B cell (primary cell): ENCODE results near the gene STEEP1. TPM values are rescaled to one million over a fixed set of nuclear protein-coding genes. Genes with fewer than 3 reads are reported as not detected.

Experiments used
- ATAC-seq: fragments of 200-7000 bp; cut with Tn5 transposase; one replicate; pipeline ENCODE4 v1.10.0; 2021; ENCODE audit warnings: low read depth, mild to moderate bottlenecking, moderate number of reproducible peaks, moderate library complexity
- CTCF ChIA-PET: fragments of 350-600 bp; sonication (Branson Sonifier 250); formaldehyde crosslinking; loops from one replicate; lab custom pipeline; 2021; ENCODE audit warnings: antibody characterized with exemption, inconsistent platforms; lab: Charles Lee
- POLR2A ChIA-PET: fragments of 350-600 bp; sonication (Branson Sonifier 250); formaldehyde crosslinking; loops from one replicate; lab custom pipeline; 2021; ENCODE audit warnings: antibody characterized with exemption; lab: Charles Lee
- DNase-seq: peaks from one replicate; pipeline ENCODE4 v3.0.0; 2013
- H2AFZ ChIP-seq: 2 replicates; pipeline ENCODE4 v1.6.1; 2012; ENCODE audit warnings: mild to moderate bottlenecking, low read depth, low read length; ENCODE audit not compliant: insufficient read depth, poor library complexity, severe bottlenecking
- H3K27ac ChIP-seq, 2 donors: 1 replicate in 1 of 2; 2 replicates in 1 of 2; pipeline ENCODE4 v1.5.1; 2012 to 2013; ENCODE audit warnings: low read length in 2 of 2, mild to moderate bottlenecking in 2 of 2, moderate library complexity in 1 of 2
- H3K27me3 ChIP-seq, 4 experiments: fragments of 200-600 bp in 1 of 4; sonication (generic) in 1 of 4; replicated peaks in 1 of 4; 1 replicate in 2 of 4; 2 replicates in 2 of 4; pipeline versions ENCODE4 v1.6.1 to v1.7.0; 2013 to 2016; ENCODE audit warnings: low read length in 3 of 4, mild to moderate bottlenecking in 2 of 4, mixed read lengths in 1 of 4, moderate library complexity in 1 of 4; ENCODE audit not compliant: insufficient read depth in 4 of 4, control insufficient read depth in 3 of 4; ENCODE audit errors: control extremely low read depth in 1 of 4
- H3K36me3 ChIP-seq, 2 experiments: replicated peaks in 1 of 2; 1 replicate in 1 of 2; 2 replicates in 1 of 2; pipeline versions ENCODE4 v1.6.1 to v1.7.1; 2013; ENCODE audit warnings: low read length in 1 of 2; ENCODE audit not compliant: insufficient read depth in 2 of 2, control insufficient read depth in 1 of 2; ENCODE audit errors: control extremely low read depth in 1 of 2, extremely low read depth in 1 of 2
- H3K4me1 ChIP-seq, 2 donors: fragments of 200-600 bp in 1 of 2; sonication (generic) in 1 of 2; 1 replicate in 1 of 2; 2 replicates in 1 of 2; pipeline versions ENCODE4 v1.5.1 to v1.6.1; 2013 to 2017; ENCODE audit warnings: low read length in 2 of 2; ENCODE audit not compliant: control insufficient read depth in 2 of 2, insufficient read depth in 2 of 2
- H3K4me2 ChIP-seq: replicated peaks from 2 replicates; pipeline ENCODE3; 2012; ENCODE audit warnings: mild to moderate bottlenecking, low read depth, low read length; ENCODE audit not compliant: poor library complexity, severe bottlenecking
- H3K4me3 ChIP-seq, 5 experiments: fragments of 200-600 bp in 1 of 5; sonication (generic) in 1 of 5; 1 replicate in 3 of 5; 2 replicates in 2 of 5; pipeline versions ENCODE4 v1.5.1 to v1.7.0; 2011 to 2016; ENCODE audit warnings: low read length in 4 of 5, mild to moderate bottlenecking in 4 of 5, low read depth in 2 of 5, control low read depth in 1 of 5, moderate library complexity in 1 of 5; ENCODE audit not compliant: insufficient read depth in 1 of 5; ENCODE audit errors: control extremely low read depth in 1 of 5, extremely low read depth in 1 of 5
- H3K79me2 ChIP-seq: fragments of 200-600 bp; sonication (generic); one replicate; pipeline ENCODE4 v1.6.0; 2016; ENCODE audit warnings: low read length; ENCODE audit not compliant: control insufficient read depth, insufficient read depth
- H3K9ac ChIP-seq: fragments of 200-600 bp; sonication (generic); 2 replicates; pipeline ENCODE4 v1.6.1; 2017; ENCODE audit warnings: mild to moderate bottlenecking, low read length, moderate library complexity
- H3K9me3 ChIP-seq, 3 donors: one replicate each; pipeline versions ENCODE4 v1.6.1 to v1.7.1; 2013; ENCODE audit warnings: low read length in 2 of 3; ENCODE audit not compliant: control insufficient read depth in 2 of 3, insufficient read depth in 1 of 3; ENCODE audit errors: control extremely low read depth in 1 of 3
- H4K20me1 ChIP-seq: 2 replicates; pipeline ENCODE4 v1.6.0; 2012; ENCODE audit warnings: mild to moderate bottlenecking, low read length; ENCODE audit not compliant: insufficient read depth, control insufficient read depth, poor library complexity, severe bottlenecking
- H3K27ac Mint-ChIP-seq: one replicate; pipeline ENCODE4 v1.8.0; 2021; ENCODE audit warnings: mixed read lengths
- H3K27me3 Mint-ChIP-seq: one replicate; pipeline ENCODE4 v1.8.0; 2021; ENCODE audit warnings: mixed read lengths
- H3K4me1 Mint-ChIP-seq: one replicate; pipeline ENCODE4 v1.8.0; 2021; ENCODE audit warnings: mixed read lengths
- H3K4me3 Mint-ChIP-seq: one replicate; pipeline ENCODE4 v1.8.0; 2021; ENCODE audit warnings: mixed read lengths
- H3K9me3 Mint-ChIP-seq: one replicate; pipeline ENCODE4 v1.8.0; 2022; ENCODE audit warnings: mixed read lengths; ENCODE audit not compliant: insufficient read depth
- CTCF ChIP-seq: fragments of 200-600 bp; IDR thresholded peaks from one replicate; pipeline ENCODE4 v1.8.0; 2022; ENCODE audit warnings: antibody characterized with exemption, mild to moderate bottlenecking
- EZH2 ChIP-seq: IDR thresholded peaks from 2 replicates; pipeline ENCODE4 v1.6.1; 2012; ENCODE audit warnings: borderline replicate concordance, low read depth, mild to moderate bottlenecking, moderate library complexity, low read length; ENCODE audit not compliant: insufficient read depth, poor library complexity, severe bottlenecking
- WGBS: methylation state at CpG from one replicate; pipeline ENCODE4 v1.1.5; 2013; ENCODE audit warnings: missing lambda C conversion rate; ENCODE audit not compliant: insufficient coverage; 5-methylcytosine and 5-hydroxymethylcytosine counted together
- intact Hi-C: fragments of 100-400 bp; cut with micrococcal nuclease; formaldehyde crosslinking; loops from one replicate; pipeline ENCODE4 v1.10.0; 2022
- polyA plus RNA-seq: library from polyadenylated mRNA; depleted of rRNA; stranded (reverse); fragments of >200 nt; gene quantifications from 2 replicates; pipeline ENCODE4 v1.2.3, GENCODE V29; 2012
- total RNA-seq, 2 donors: library from RNA; stranded (reverse); fragments of 120-200 nt in 1 of 2; gene quantifications; 1 replicate in 1 of 2; 2 replicates in 1 of 2; pipeline versions ENCODE4 v1.2.3 to v1.2.4, GENCODE V29; 2013 to 2022

The STEEP1 gene
- total and polyA plus RNA-seq, 2 donors (not counting 1 experiment from before 2014, with no cell fraction given): 12.0 to 27.6 TPM

- no peak for TF ChIP-seq CTCF
- Histone ChIP-seq H3K4me1 (peaks cover 0 to 19% of the 10 kb centered on the region in 2 donors), H3K79me2 (no peaks in the 10 kb centered on the region), H2AFZ (no peak overlapping the region), H4K20me1 (no peaks in the 10 kb centered on the region), H3K9ac (no peak overlapping the region), H3K4me2 (no peak overlapping the region), H3K4me3 (no peak overlapping the region), H3K27ac (no peak overlapping the region), H3K27me3 (no peaks in the 10 kb centered on the region), H3K9me3 (no peaks in the 10 kb centered on the region), H3K36me3 (no peaks in the 10 kb centered on the region)
- DNase-seq: no peak
- Mint-ChIP-seq H3K4me1 (peaks cover 9% of the 10 kb centered on the region), H3K4me3 (no peak overlapping the region), H3K27ac (no peak overlapping the region), H3K9me3 (no peaks in the 10 kb centered on the region), H3K27me3 (no peaks in the 10 kb centered on the region)
- CTCF ChIA-PET: interaction anchor here (1.1 to 1.9 kb wide), 2 partner anchors 9 to 16 kb away, joined by 3 to 5 read pairs; no protein-coding TSS in a partner anchor
- POLR2A ChIA-PET: no interaction called here
- WGBS: 100% methylated on average over 1 of the region's 2 CpGs
- intact Hi-C loops: no loop called here
- no peak for ATAC-seq
Measured at GRCh38 chrX:119503484-119503861, 61.7 kb downstream of the STEEP1 start.

DNA sequence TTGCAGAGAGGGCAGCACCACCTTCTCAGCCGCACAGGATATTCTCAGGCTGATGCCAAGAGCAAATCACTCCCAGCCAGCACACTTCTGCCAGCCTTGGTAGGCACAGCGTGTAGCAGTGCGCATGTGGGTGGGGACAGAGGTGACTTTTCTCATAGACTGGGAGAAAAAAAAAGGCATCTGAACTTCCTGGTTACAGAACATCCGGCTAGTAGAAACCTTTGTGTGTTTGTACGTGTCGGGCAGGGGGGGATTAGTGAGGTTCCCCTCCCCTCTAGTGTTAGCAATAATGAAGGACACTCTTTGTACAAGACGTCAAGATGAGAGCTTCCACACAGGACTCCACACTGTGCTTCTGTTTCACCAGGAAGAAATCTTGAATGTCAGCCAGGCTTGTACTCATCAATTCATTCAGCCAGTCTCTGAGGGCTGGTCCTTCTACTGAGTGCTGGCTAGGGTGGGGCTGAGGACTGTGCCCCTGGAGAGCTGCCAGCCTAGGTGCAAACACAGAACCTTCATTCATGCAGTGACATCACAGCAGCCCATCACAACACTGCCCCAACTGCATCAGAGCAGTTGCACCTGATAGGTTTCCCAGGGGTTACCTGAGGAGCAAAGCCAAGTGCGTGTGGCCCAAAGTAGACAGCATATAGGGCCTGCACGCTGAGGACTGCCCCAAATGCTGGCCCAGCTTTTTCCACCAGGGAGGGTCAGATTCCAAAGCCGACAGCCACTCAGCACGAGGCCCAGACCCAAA is 62.3 kb downstream of the STEEP1 start:
- ATAC-seq: no peak
- Mint-ChIP-seq H3K4me3 (no peak overlapping the region), H3K4me1 (peaks cover 9% of the 10 kb centered on the region), H3K27ac (no peak overlapping the region), H3K27me3 (no peaks in the 10 kb centered on the region), H3K9me3 (no peaks in the 10 kb centered on the region)
- no peaks in the 10 kb centered on the region for H3K36me3 ChIP-seq
- peak overlapping the region; percentile 65 for H2AFZ ChIP-seq
- peaks cover 0 to 19% of the 10 kb centered on the region in 2 donors for H3K4me1 ChIP-seq
- no peaks in the 10 kb centered on the region for H3K79me2 ChIP-seq
- TF ChIP-seq CTCF (no peak), EZH2 (no peak)
- H3K9ac ChIP-seq: no peak overlapping the region
- WGBS: 100% methylated on average over 2 of the region's 11 CpGs
- DNase-seq: no peak
- CTCF ChIA-PET: interaction anchor here (1.1 to 1.9 kb wide), 2 partner anchors 9 to 15 kb away, joined by 3 to 5 read pairs; no protein-coding TSS in a partner anchor
- POLR2A ChIA-PET: no interaction called here
- H3K4me3 ChIP-seq: no peak overlapping the region
- intact Hi-C loops: no loop called here
- H3K4me2 ChIP-seq: no peak overlapping the region
- no peaks in the 10 kb centered on the region for H4K20me1 ChIP-seq
- no peak overlapping the region for H3K27ac ChIP-seq
- H3K27me3 ChIP-seq: no peaks in the 10 kb centered on the region
- H3K9me3 ChIP-seq: no peaks in the 10 kb centered on the region
